Renal cortical epithelial cell (primary cell): ENCODE results near the gene PLEKHB2. TPM values are rescaled to one million over a fixed set of nuclear protein-coding genes. Genes with fewer than 3 reads are reported as not detected.
"Not testable (repeated sequence)": the region's sequence is repeated elsewhere in the genome, so short reads cannot be mapped to it uniquely, and the experiment has no call there.

ENCODE experiments used
- DNase-seq: peaks from one replicate; pipeline ENCODE4 v3.0.0-alpha.2; 2011; ENCODE audit warnings: low read depth
- total RNA-seq: library from RNA; depleted of rRNA; stranded (reverse); fragments of >200 nt; gene quantifications from 2 replicates; pipeline ENCODE4 v1.2.3, GENCODE V29; 2014

The PLEKHB2 gene
- 189 and 200 TPM in 2 replicates for total RNA-seq

DNA sequence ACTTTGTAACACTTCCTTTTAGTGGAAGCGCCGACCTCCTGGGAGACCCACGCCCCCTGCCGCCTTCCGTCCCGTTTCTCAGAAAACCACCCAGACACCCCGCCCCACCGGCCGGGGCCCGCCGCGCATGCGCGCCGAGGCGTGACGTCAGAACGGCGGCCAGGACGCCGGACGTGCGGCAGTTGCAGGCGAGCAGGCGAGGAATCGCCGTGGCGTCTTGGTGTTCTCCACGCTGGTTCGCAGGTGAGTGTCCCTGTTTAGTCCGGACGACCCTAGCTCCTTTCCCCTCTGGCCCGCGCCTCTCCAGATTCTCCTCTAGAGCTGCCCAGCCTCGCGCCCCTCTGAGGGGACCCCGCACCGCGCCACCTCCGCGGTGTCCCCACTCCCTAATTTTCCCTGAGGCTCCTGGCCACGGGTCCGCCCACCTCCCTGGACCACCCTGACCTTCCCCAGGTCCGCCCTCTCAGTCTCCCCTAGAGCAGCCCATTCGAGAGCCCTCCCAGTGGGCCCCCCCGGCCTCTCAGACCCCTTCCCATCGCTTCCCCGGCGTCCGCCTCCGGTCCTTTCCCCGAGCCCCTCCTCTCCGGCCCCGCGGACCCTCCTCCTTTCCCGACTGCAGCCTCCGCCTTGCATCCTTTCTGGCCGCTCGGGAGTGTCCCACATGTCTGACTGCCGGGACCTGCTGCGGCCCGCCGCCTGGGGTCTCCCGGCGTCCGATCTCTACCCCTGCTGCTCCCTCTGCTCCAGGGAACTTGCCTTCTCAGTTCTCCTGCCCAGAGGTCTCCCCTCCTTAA is at the start of gene PLEKHB2:
Gene PLEKHB2, plus strand, starts transcription at position 181 of the 794 bp plus-strand sequence. CDS start 15,606 bp downstream, outside the sequence.
- DNase-seq: peak; percentile 69

DNA sequence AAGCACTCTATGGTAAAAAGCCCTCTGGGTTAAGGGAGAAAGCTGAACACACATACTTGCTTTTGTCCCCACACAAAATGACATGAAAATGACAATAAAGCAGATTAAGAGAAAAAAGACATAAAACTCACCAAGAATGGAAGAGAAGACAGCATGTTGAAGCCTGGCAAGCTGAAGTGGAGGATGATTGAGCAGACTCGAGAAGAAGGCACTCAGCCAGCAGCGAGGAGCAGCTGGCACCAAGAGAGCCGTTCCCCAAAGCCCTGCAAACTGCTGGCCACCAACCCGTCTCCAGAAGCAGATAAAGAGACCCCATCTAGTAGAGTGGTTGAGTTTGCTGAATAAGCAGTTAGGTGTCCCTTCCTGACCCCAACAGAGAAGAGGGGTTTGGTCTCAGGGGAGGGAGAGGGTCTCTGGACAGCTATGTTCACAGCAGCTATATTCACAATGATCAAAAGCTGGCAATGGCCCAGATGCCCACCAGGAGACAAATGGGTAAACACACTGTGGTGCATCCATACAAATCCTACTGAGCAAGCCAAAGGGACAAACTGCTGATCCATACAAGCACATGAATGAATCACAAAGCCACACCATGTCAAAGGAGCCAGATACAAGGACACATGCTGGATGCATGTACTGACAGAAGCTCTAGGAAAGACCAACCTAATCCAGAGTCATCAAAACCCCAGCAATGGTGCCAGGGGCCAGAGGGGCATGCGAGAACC is 48.8 kb upstream of the PLEKHB2 start:
- no peak for DNase-seq

- no peak for DNase-seq
Measured at GRCh38 chr2:131056932-131057287, 48.2 kb upstream of the PLEKHB2 start.

DNA sequence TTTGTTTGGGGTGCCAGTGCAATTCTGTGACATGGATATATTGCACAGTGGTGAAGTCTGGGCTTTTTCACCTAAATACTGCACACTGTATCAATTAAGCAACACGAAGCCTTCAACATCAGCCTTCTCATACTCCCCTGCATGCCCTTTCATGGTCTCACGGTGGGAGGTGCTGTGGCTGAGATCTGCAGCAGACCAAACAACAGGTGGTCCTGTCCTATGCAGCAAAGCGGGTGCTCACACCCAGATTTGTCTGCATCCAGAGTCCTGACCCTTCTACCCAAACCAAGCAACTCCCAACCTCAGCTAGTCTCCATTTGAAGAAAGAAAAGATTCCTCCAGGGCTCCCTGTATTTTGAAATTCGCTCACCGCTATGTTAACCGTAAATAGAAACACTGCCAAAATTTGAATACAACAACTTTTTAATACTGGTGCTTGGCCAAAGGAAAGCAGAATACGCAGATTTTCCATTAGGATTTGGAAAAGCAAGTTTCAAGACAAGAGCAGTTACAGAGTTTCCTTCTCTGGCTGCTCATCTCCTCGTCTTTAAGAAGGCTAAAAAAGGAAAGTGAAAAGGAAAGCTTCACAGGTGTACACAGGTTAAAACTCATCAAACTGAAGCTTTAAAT is 46.8 kb upstream of the PLEKHB2 start:
- DNase-seq: no peak

GRCh38 chr2:131058920-131059319 is 46.2 kb upstream of the PLEKHB2 start:
- DNase-seq: no peak

GRCh38 chr2:131063501-131064283 is 41.4 kb upstream of the PLEKHB2 start:
- DNase-seq: no peak

- DNase-seq: peak; percentile 13
Measured at GRCh38 chr2:131064589-131065512, 40.3 kb upstream of the PLEKHB2 start.

- DNase-seq: no peak
Measured at GRCh38 chr2:131067465-131068125, 37.5 kb upstream of the PLEKHB2 start.

DNA sequence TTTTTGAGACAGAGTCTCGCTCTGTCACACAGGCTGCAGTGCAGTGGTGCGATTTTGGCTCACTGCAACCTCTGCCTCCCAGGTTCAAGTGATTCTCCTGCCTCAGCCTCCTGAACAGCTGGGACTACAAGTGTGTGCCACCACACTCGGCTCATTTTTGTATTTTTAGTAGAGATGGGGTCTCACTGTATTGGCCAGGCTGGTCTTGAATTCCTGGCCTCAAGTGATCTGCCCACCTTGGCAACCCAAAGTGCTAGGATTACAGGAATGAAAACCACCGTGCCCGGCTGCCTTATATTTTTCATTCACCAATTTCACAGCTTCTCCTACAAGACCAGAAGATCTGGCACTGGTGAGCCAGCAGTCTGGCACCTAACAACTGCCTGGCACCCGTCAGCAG is 37.0 kb upstream of the PLEKHB2 start:
- DNase-seq: not testable (repeated sequence)

GRCh38 chr2:131075578-131075977 is 29.6 kb upstream of the PLEKHB2 start:
- not testable (repeated sequence) for DNase-seq

DNA sequence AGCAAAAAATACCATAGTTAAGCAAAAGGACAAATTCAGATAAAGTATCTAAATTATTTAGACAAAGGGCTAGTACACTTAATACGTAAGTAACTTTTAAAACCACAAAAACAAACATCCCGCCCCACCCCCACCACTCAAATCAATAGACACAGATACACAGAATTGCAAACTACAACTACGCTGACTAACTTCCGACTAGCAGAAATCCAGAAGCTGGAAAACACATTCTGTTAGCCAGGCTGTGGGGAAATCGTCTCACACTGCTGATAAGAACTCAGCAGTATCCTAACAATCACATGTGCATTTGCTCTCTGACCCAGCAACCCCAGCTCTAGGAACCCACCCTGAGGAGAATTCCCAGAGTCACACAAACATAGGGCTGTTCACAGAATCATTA is 28.4 kb upstream of the PLEKHB2 start:
- no peak for DNase-seq

GRCh38 chr2:131077182-131077846 is 27.8 kb upstream of the PLEKHB2 start:
- DNase-seq: no peak

- no peak for DNase-seq
Measured at GRCh38 chr2:131077966-131078365, 27.2 kb upstream of the PLEKHB2 start.

DNA sequence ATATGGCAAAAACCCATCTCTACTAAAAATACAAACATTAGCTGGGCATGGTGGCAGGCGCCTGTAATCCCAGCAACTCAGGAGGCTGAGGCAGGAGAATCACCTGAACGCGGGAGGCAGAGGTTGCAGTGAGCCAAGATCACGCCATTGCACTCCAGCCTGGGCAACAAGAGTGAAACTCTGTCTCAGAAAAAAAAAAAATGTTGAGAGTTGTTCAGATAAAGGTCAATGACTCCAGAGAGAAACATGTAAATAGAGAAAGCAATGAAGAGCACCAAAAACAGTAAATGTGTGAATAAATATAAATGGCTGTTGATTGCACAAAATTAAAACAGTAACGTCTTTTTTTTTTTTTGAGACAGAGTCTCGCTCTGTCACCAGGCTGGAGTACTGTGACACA is 25.2 kb upstream of the PLEKHB2 start:
- not testable (repeated sequence) for DNase-seq

DNA sequence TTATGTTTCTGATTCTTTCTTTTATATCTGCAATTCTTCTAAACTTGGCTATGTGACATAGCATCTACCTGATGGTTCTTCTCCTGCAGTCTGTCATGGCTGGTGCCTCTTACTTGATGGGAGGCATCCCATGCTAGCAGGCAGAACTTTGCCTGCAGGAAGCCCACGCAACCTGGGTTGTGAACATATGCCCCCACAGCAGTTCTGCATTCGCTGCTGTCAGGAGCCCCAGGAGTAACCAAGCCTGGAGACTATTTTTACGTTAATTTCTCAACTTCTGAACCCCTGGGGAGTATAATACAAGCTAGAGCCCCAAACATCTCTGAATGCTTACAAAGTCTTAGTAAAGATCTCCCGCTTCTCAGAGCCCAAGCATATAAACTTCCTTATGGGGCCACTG is 23.9 kb upstream of the PLEKHB2 start:
- no peak for DNase-seq

GRCh38 chr2:131085646-131086045 is 19.5 kb upstream of the PLEKHB2 start:
- no peak for DNase-seq

DNA sequence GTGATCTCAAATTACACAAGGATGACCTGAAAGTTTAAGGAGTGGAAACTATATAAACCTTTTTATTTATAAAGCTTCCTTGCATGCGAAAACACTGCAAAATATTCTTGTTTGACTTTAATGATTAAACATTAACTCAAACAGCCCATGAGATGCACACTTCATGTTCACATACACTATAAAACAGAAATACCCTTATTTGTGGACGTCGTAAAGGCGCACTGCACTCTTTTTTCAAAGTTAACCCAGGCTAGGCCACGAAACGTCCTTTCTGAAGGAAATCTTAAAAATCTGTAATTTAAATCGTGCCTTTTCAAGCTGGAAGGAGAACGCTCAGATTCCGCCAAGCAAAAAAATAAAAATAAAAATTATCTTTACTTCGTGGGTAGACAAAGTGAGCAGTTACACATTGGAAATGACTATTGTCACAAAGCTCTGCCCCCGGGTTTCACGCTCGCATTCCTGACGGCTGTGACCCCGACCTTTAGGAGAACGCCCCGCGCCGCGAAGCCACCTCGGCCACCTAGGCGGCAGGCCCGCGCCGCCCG is 12.6 kb upstream of the PLEKHB2 start:
- DNase-seq: peak; percentile 52

DNA sequence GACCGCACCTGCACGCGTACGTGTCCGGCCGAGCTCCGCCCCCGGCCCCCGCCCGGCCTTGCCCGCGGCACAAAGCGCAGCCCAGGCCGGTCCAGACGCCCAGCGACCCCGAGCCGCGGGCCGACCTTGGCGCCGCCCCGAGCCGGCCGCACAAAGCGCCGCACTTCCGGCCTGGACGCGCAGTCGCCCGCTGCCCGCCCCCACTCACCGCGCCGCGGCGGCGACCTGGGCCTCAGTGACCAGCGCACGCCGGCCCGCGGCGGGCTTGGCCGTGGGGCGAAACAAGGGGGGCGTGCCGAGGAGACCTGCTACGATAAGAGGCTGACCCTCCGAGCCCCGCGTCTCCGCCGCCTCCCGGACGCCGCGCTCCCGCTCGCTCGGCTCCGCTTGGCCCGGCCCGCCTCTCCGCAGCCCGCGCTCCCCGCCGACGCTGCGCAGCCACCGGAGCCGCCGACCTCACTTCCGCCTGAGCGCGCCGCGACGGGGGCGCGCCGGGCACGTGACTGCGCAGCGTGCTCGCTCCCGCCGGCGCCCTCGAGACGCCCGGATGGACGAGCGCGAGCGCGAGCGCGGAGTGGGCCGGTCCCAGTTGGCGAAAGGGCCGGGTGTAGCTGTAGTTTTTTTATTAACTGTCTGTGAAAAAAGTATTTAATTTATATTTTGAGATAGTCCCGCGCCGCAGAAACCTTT is 12.0 kb upstream of the PLEKHB2 start, which contains the start of gene FAM168B:
Gene FAM168B, minus strand, starts transcription at position 455 of the 690 bp plus-strand sequence. CDS start 10,814 bp downstream, outside the sequence.
- DNase-seq: peak; percentile 63
